ACC112 (cell line): ENCODE data around the gene SESN3.
"Not testable (repeated sequence)": the region's sequence is repeated elsewhere in the genome, so short reads cannot be mapped to it uniquely, and the experiment has no call there.

Source experiments
- H2AFZ ChIP-seq: fragments of 200-600 bp; sonication (generic); one replicate; pipeline ENCODE4 v1.6.0; 2017; ENCODE audit warnings: antibody characterized with exemption, low read length; ENCODE audit not compliant: unreplicated experiment
- H3K27ac ChIP-seq: fragments of 200-600 bp; sonication (generic); 2 replicates; pipeline ENCODE4 v1.5.1; 2014; ENCODE audit warnings: low read depth, mild to moderate bottlenecking, antibody characterized with exemption, low read length, moderate library complexity
- H3K27me3 ChIP-seq: fragments of 200-600 bp; sonication (generic); 2 replicates; pipeline ENCODE4 v1.6.1; 2014; ENCODE audit warnings: mild to moderate bottlenecking, antibody characterized with exemption, low read length, moderate library complexity, mixed read lengths; ENCODE audit not compliant: insufficient read depth
- H3K36me3 ChIP-seq: fragments of 200-600 bp; sonication (generic); 2 replicates; pipeline ENCODE4 v1.6.1; 2016; ENCODE audit warnings: mild to moderate bottlenecking, antibody characterized with exemption, low read length, moderate library complexity, mixed read lengths; ENCODE audit not compliant: insufficient read depth
- H3K4me1 ChIP-seq: fragments of 200-600 bp; sonication (generic); one replicate; pipeline ENCODE4 v1.6.1; 2016; ENCODE audit warnings: low read length, mixed read lengths; ENCODE audit not compliant: insufficient read depth, unreplicated experiment, control insufficient read depth
- H3K4me3 ChIP-seq: fragments of 200-600 bp; sonication (generic); 2 replicates; pipeline ENCODE4 v1.5.1; 2014; ENCODE audit warnings: mild to moderate bottlenecking, low read depth, low read length
- H3K79me2 ChIP-seq: fragments of 200-600 bp; sonication (generic); one replicate; pipeline ENCODE4 v1.6.0; 2016; ENCODE audit warnings: low read length; ENCODE audit not compliant: control insufficient read depth, unreplicated experiment, insufficient read depth

Gene SESN3

GRCh38 chr11:95212609-95213008 lies 18.4 kb downstream of the SESN3 start:
- Histone ChIP-seq H3K36me3 (no peaks in the 10 kb centered on the region), H3K27ac (no peak overlapping the region), H3K4me1 (no peaks in the 10 kb centered on the region), H3K79me2 (no peaks in the 10 kb centered on the region), H3K27me3 (no peaks in the 10 kb centered on the region), H3K4me3 (no peak overlapping the region), H2AFZ (no peak overlapping the region)

- not testable (repeated sequence) for H3K4me1 ChIP-seq, H3K4me3 ChIP-seq, H3K36me3 ChIP-seq, H3K27ac ChIP-seq, H3K79me2 ChIP-seq, H2AFZ ChIP-seq, H3K27me3 ChIP-seq
These were observed 21.5 kb downstream of the SESN3 start for GRCh38 chr11:95209535-95209934.

- Histone ChIP-seq H3K27ac (no peak overlapping the region), H3K27me3 (no peaks in the 10 kb centered on the region), H3K79me2 (no peaks in the 10 kb centered on the region), H3K36me3 (no peaks in the 10 kb centered on the region), H3K4me1 (no peaks in the 10 kb centered on the region), H2AFZ (no peak overlapping the region), H3K4me3 (no peak overlapping the region)
These were observed 30.1 kb downstream of the SESN3 start for GRCh38 chr11:95200781-95201457.

- Histone ChIP-seq H3K27me3 (no peaks in the 10 kb centered on the region), H3K27ac (no peak overlapping the region), H3K4me1 (no peaks in the 10 kb centered on the region), H3K4me3 (no peak overlapping the region), H3K79me2 (no peaks in the 10 kb centered on the region), H2AFZ (no peak overlapping the region), H3K36me3 (peaks cover 3% of the 10 kb centered on the region; the same call in 1 of the 2 replicates)
These were observed 35.2 kb downstream of the SESN3 start for GRCh38 chr11:95195831-95196230.

- H3K36me3 ChIP-seq = peaks cover 3% of the 10 kb centered on the region; the same call in 1 of the 2 replicates
- H3K4me3 ChIP-seq = no peak overlapping the region
- no peaks in the 10 kb centered on the region for H3K4me1 ChIP-seq
- no peaks in the 10 kb centered on the region for H3K79me2 ChIP-seq
- H3K27ac ChIP-seq = no peak overlapping the region
- no peaks in the 10 kb centered on the region for H3K27me3 ChIP-seq
- H2AFZ ChIP-seq = no peak overlapping the region
These were observed 37.5 kb downstream of the SESN3 start for GRCh38 chr11:95193541-95193940.

- Histone ChIP-seq H3K79me2 (no peaks in the 10 kb centered on the region), H3K27ac (no peak overlapping the region)
These were observed 38.3 kb downstream of the SESN3 start for GRCh38 chr11:95192717-95193116.

GRCh38 chr11:95187723-95188122 lies 43.3 kb downstream of the SESN3 start:
- no peaks in the 10 kb centered on the region for H3K79me2 ChIP-seq
- H3K27me3 ChIP-seq = no peaks in the 10 kb centered on the region
- no peak overlapping the region for H3K4me3 ChIP-seq
- H3K4me1 ChIP-seq = no peaks in the 10 kb centered on the region
- peaks cover 3% of the 10 kb centered on the region; the same call in 1 of the 2 replicates for H3K36me3 ChIP-seq
- H3K27ac ChIP-seq = no peak overlapping the region
- no peak overlapping the region for H2AFZ ChIP-seq

More at GRCh38 chr11:95192717-95193116, 38.3 kb downstream of the SESN3 start:
- Histone ChIP-seq H3K27me3 (no peaks in the 10 kb centered on the region), H3K4me3 (no peak overlapping the region), H3K36me3 (peaks cover 3% of the 10 kb centered on the region; the same call in 1 of the 2 replicates), H2AFZ (no peak overlapping the region), H3K4me1 (no peaks in the 10 kb centered on the region)

GRCh38 chr11:95182397-95182796 lies 48.6 kb downstream of the SESN3 start:
- H3K27me3 ChIP-seq = no peaks in the 10 kb centered on the region
- H3K4me1 ChIP-seq = no peaks in the 10 kb centered on the region
- no peaks in the 10 kb centered on the region for H3K79me2 ChIP-seq
- no peak overlapping the region for H3K4me3 ChIP-seq
- H2AFZ ChIP-seq = no peak overlapping the region
- H3K36me3 ChIP-seq = no peaks in the 10 kb centered on the region
- no peak overlapping the region for H3K27ac ChIP-seq

GRCh38 chr11:95175818-95176380 lies 55.1 kb downstream of the SESN3 start:
- Histone ChIP-seq H3K27ac (no peak overlapping the region), H2AFZ (no peak overlapping the region), H3K4me3 (no peak overlapping the region), H3K27me3 (no peaks in the 10 kb centered on the region), H3K4me1 (no peaks in the 10 kb centered on the region), H3K79me2 (no peaks in the 10 kb centered on the region), H3K36me3 (no peaks in the 10 kb centered on the region)

- H3K36me3 ChIP-seq = no peaks in the 10 kb centered on the region
- H3K27ac ChIP-seq = no peak overlapping the region
- H3K79me2 ChIP-seq = no peaks in the 10 kb centered on the region
- H3K27me3 ChIP-seq = no peaks in the 10 kb centered on the region
- H3K4me1 ChIP-seq = no peaks in the 10 kb centered on the region
- no peak overlapping the region for H3K4me3 ChIP-seq
- H2AFZ ChIP-seq = no peak overlapping the region
These were observed 60.7 kb downstream of the SESN3 start for GRCh38 chr11:95170294-95170693.

GRCh38 chr11:95166781-95167180 lies 64.2 kb downstream of the SESN3 start:
- H3K4me1 ChIP-seq = no peaks in the 10 kb centered on the region
- H3K27ac ChIP-seq = no peak overlapping the region
- no peaks in the 10 kb centered on the region for H3K79me2 ChIP-seq
- H2AFZ ChIP-seq = no peak overlapping the region
- no peaks in the 10 kb centered on the region for H3K27me3 ChIP-seq
- H3K36me3 ChIP-seq = no peaks in the 10 kb centered on the region
- H3K4me3 ChIP-seq = no peak overlapping the region
